HG03039 (cell line): ENCODE results near the gene CRYL1.

ENCODE experiments used
- ATAC-seq: cut with Tn5 transposase; IDR thresholded peaks from one replicate; pipeline ENCODE4 v1.9.1; 2021; ENCODE audit warnings: mild to moderate bottlenecking, moderate library complexity; ENCODE audit not compliant: unreplicated experiment

The CRYL1 gene

DNA sequence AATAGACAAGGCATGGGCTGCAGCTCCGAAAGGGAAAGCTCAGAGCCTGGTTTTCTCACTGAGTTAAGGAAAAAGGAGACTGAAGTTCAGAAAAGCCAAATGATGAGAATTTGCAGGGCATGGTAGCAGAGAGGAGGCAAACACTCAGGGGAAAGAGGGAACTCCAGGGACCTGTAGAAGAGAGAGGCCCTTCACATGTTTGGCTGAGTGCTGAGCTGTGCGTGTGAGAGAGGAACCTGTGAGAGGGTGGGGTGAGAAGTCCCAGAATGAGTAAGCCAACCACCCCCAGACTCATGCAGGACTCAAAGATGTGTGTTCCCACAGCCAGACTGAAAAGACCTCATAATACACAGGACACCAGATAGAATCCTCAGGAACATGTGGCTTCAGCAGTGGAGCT is 2.8 kb upstream of the CRYL1 start:
- no peak for ATAC-seq

DNA sequence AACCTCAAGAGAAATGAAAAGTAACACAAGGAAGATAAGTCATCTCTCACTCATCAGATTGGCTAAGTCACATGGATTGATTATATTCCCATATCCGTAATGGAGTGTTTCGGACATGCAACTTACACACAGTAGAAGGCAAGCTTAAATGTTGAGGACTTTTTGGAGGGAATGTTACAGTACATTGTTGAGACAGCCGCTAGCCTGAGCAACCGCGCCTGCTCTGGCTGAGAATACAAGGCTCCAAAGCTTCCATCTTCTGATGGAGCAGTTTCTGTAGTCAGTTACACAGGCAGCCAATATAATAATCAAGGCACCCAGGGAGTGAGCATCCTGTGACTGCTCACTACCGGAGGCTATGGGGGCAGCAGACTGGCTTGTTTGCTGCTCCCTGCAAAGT is 1.0 kb upstream of the CRYL1 start:
- ATAC-seq, result no peak

DNA sequence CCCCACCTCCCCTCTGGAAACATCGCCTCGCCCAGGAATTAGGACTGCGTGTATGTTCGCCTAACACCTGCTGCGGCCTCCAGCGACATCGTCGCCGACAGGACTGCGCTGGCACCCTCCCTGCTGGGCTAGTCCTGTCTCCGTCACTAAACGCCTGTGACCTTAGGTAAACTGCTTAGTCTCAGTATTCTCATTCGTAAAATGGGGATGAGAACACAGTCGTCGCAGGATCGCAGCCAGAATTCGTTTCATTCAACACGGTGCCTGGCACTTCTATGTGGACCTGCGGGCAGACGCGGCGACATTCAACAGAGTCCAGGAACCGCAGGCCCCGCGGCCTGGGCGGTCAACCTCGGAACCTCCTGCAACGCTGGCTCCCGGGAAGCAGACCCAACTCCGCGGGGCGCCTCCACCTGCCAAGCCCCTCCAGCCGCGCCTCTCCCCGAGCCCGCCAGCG is 485 bp downstream of the CRYL1 start:
- peak; percentile 23 for ATAC-seq

DNA sequence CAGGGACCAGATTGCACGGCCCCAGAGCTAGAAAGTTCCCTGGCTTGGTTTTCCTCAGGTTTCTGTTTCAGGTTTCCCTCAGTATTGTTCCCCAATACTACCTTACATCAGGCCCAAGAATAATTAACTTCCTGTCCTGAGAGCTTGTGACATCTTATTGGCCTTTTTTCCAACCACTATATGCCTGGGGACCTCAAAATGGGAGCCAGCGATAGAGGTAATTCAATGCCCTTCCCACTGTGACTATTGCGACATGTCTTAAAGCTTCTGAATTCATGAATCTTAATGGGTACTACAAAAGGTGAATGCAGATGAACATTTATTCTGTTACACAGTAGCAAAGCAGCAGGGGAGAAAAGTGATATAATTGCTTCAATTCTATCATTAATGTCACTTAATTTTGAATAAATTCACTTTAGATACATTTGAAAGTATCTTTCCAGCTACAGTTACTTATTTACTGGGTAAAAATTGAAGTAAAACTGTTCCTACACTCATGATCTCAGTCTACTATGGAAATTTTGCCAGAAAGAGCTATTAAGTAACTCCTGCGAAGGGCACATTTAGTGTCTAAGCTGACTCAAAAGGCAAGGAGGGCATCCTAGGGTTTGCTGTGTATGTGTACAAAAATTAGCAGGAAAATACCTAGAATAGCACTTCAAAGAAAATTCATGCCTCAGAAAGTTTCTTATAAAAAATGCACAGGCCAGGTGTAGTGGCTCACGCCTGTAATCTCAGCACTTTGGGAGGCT is 4.1 kb downstream of the CRYL1 start:
- no peak for ATAC-seq

DNA sequence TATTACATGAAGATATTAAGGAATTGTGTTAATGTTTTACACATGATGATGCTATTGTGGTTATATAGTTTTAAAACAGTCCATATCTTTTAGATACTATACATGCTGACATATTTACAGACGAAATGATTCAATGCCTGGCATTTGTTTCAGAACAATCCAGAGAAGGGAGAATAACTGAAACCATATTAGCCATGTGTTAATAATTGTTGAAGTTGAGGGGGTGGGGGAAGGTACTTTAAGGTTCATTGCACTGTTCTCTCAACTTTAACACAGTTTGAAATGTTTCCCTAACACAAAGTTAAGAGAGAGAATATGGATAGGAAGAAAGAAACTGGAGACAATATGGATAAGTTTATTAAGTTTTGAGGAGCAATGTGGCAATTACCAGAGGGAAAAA is 5.8 kb downstream of the CRYL1 start:
- no peak for ATAC-seq

DNA sequence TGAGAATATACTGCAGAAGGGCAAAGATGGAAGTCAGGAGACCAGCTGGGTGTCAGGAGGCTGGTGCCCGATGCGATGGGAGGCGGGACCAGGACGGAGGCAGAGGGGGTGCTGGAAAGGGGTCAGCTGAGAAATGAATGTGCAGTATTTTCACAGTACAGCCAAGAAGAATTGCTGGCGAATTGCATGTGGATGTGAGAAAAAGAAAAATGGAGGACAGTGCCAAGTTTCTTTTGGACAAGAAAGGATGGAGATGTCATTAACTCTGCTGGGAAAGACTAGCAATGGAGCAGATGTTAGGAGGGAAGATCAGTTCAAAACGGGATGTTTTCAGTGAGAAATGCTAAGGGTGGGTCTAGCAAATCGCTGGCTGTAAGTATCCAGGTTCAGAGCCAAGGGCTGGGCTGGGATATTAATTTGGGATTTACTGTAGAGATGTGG is 7.0 kb downstream of the CRYL1 start:
- ATAC-seq, result no peak

DNA sequence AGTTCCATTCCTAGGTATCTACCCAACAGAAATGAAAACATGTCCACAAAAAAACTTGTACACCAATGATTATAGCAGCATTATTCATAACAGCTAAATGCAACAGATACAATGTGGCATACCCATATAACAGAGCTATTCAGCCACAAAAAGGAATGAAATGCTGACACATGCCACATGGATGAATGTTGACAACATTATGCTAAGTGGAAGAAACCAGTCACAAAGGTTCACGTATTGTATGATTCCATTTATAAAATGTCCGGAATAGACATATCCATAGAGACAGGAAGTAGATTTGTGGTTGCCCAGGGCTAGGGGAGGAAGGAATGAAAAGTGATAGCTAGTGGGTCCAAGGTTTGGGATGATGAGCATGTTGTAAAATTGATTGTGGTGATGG is 10.8 kb downstream of the CRYL1 start:
- no peak for ATAC-seq

DNA sequence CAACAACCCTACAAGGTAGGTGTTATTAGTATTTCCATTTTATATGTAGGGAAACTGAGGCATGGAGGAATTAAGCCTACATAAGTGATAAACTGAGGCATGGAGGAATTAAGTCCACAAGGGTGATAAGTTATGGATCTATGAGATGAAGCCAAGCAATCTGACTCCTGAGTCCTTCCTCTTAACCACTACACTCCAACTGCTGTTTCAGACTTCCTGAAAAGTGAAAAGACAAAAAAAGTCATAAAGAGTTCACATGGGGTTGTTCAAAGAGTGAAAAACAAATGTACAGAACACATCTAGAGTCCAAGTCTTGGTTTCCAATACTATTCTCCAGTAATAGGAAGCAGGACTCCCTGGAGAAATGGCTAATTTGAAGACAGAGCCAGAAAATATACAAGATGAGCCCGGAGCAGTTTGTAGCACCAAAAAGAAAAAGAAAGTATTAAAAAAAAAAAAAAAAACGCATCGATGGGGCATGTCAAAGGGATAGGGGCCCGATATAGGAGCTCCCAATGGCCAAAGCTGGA is 12.1 kb downstream of the CRYL1 start:
- no peak for ATAC-seq

DNA sequence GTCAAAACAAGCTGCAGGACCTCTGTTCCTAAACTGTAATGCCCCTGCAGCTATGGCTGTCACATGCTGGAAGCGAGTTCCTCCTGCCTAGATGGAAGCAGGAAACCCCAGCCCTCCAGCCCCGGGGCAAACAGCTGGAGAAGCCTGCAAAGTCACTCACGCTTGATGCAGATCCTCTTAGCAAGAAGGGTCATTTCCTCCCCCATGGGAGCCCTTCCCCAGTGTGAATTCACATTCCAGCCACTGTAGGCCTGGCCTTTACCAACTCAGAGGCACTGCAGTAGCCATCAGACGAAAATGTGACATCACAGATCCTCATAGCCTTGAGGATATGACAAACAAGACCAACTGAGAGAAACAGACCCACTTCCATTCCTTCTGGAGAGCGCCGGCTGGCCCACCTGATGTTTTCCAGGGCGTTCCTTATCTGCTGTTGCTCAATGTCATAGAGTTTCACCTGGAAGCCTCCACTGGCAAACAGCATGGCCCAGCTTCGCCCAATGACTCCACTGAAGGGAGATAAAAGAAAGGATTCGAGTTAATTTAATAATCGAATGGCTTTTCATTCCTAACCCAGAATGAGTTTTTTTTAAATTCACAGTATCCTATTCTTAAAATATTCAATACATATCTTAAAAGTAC is 13.5 kb downstream of the CRYL1 start:
- no peak for ATAC-seq

DNA sequence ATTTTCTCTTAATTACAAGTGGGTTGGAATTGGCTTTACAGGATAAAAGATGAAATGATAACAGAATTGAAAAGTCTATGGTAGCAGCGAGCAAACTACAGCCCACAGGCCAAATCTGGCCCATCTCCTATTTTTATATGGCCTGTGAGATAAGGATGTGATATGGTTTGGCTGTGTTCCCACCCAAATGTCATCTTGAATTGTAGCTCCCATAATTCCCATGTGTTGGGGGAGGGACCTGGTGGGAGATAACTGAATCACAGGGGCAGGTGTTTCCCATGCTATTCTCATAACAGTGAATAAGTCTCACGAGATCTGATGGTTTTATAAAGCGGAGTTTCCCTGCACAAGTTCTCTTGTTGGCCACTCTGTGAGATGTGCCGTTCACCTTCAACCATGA is 19.0 kb downstream of the CRYL1 start:
- ATAC-seq, result no peak

DNA sequence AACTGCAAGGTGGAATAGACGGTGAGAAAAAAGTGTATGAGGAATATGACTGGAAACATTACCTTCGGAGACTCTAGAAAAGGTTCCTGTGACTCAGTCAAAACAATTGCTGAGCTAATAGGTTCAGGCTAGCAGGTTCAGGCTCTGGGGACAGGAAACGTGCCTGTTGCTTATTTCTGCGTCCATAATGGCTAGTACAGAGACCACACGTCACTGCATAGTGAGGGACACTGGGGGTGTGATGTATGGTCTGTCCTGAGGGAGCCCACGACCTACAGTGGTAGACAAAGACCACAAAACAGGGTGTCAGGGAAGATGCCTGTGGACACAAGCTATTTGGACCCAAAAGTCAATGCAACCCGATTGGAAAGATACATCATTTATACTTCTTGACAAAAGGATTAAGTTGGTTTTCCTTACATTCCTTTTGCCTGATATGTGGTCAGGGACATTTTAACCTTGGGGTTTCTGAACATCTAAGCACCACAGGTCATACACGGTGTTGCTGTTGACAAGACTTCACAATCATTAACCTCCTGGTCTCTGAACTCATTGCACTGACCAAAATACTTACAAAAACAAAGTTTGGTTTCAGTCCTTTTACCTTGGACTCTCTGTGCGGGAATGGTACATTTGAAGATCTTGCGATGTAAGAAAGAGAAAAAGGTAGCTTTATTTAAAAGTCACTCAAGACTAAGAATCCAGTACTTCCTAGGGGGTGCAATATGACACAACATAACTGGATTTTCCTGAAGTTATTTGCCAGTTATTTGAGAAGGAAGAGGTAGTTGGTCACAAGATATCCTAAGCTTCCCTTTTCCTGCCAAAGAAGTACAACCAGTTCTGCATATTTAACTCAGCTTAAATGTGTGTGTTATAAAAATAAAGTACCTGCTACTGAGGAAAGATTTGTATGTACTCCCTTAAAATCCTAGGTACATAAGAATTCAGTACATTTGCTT is 20.0 kb downstream of the CRYL1 start:
- ATAC-seq, result no peak

DNA sequence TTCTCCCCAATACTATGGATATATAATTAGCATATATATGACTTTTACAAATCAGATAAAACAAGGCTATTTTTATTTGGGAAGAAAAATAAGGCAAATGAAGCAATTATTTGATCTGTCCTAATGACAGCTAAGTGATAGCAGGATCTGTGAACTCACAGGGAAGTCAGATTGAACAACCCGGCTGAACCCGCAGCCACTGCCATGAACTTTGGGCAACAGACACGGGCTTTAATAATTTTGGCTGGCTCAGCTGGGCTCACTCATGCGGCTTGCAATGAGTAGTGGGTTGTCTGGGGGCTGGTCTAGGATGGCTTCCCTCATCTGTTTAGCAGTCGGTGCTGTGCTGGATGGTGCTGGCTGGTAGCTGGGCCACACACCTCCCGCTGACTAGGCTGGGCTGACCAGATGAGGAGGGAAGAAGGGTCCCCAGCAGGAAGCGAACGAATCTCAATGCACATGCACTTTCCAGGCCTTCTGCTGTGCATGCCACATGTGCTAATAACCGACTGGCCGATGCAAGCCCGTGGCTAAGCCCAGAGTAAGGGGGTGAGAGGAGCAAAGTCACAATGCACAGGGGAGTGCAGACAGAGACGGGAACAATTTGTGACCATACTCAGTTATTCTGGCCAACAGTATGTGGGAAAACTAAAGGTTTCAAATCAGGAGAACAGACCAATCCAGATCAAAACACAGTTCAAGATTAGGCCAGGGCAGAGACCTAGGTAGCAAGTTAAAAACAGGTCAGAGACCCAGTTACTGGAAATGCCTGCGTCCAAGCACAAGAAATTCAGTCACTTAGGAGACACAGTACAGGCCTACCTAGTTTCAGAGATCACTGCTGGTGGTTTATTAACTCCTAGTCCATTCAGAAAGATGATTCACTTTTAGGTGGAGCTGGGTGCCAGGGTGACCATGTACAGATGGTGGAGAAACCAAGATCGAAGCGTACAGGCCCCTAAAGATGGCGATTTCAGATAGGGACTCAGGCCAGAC is 22.3 kb downstream of the CRYL1 start:
- ATAC-seq, result no peak

DNA sequence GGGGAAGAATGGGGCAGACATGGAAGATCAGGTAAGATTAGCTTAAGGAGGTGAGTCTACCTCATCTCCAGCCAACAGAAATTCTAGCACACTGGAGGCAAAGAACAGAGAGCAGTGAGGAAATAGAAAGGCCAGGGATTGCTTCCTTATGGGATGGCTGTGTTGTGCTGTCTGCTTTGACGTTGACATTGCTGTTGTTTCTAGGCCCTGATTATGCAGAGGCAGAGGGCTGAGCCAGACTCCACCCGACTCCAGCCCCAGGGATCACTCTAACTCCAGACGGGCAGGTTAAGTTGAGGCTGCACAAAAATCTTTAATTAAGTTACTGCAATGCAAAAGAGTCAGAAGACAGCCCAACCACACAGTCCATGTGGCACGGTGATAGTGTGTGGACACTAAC is 24.1 kb downstream of the CRYL1 start:
- no peak for ATAC-seq

DNA sequence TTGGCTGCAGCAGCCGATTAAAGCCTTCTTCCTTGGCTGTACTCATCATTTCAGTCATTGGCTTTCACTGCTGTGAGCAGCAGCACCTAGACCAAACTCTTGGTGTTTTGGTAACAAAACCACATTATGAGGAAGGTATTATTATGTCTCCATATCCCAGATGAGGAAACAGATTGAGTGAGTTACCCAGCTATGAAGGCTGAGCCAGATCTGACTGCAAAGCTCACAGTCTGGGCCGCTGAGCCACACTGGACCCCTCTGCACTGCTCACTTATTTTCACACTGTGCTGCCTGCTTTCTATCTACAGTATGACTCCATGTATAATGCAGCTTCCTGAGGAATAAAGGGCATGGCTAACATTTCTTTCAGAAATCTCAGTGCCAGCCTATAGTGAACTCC is 24.5 kb downstream of the CRYL1 start:
- ATAC-seq, result no peak

DNA sequence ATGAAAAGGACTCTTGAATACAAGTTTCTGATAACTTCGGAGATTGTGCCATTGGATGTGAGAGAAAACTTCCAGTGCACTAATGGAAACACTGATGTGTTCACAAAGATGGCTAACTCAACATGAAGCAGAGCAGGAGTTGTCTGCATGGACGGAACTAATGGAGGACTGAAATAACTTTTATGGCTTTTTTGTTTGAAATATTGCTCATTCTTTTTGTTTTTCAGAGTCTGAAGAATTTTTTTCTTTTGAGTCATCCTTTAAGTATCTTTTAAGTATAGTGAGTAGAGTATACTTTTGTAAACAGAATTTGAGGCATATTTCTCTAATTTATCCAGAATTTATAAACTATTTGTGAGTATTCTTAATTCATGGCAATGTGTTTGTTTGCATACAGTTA is 25.7 kb downstream of the CRYL1 start:
- no peak for ATAC-seq

DNA sequence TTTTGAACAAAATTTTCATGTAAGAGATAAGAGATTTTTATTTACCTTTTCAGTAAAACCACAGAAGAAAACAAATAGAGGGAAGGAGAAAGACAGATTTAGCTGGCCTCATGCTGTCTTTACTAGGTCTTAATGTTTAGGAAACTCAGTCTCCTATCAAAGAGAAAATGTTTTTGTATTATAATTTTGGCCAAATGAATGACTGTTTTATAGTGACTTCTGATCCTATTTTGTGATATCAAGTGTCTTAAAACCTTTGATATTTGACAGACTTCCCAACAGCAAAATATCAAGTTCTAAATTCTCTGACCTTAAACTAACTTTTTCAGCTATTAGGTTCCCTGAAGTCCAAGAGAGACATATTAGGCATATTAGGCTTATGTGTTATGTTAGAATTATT is 27.0 kb downstream of the CRYL1 start:
- no peak for ATAC-seq

DNA sequence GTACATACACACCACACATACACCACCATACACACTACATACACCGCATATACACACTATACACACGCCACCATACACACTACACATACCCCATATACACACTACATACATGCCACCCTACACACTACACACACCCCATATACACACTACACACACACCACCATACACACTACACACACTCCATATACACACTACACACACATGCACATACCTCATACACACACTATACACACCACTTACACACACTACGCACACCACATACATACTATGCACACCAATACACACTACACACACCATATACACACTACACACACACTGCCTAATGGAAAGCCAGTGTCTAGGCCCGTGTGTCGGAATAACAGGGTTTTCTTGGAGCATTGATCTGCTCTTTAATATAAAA is 27.5 kb downstream of the CRYL1 start:
- no peak for ATAC-seq

DNA sequence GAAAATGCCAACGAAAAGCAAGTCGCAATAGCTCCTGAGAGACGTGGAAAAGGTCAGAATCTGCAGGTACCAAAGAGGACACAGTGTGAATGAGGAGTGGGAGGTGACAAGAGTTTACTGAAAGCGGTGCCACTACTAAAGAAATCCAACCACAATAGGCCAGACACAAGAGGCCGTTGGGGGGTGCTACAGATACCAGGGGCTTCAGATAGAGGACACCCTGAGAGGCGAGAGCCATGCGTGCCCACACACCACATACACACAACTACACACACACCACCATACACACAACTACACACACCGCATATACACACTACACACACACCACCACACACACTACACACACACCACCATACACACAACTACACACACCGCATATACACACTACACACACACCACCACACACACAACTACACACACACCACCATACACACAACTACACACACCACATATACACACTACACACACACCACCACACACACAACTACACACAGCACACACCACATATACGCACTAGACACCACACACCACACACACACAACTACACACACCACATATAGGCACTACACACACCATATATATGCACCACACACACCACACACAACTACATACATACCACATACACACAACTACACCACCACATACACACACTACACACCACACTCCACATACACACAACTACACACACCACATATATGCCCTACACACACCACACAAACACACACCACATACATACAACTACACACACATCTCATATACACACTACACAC is 28.5 kb downstream of the CRYL1 start:
- ATAC-seq, result no peak
